Ammon's horn (tissue), 1 donor: ENCODE data around the gene KIF18B.
"Not testable (repeated sequence)": the region's sequence is repeated elsewhere in the genome, so short reads cannot be mapped to it uniquely, and the experiment has no call there.

Source experiments
- DNase-seq: peaks from one replicate; pipeline ENCODE4 v3.0.0-alpha.2; 2016; ENCODE audit warnings: low spot score

KIF18B gene

GRCh38 chr17:44969144-44969780 lies 21.7 kb upstream of the KIF18B start:
- DNase-seq, result no peak

GRCh38 chr17:44968225-44969143 lies 20.9 kb upstream of the KIF18B start, which contains the start of gene C1QL1:
C1QL1 (minus strand) TSS chr17:44968303; CDS start chr17:44968048, 255 bp downstream.
- DNase-seq, result peak; percentile 88

GRCh38 chr17:44967907-44968224 lies 20.3 kb upstream of the KIF18B start:
- DNase-seq, result no peak

- DNase-seq, result no peak
Observed at GRCh38 chr17:44967026-44967906, 19.7 kb upstream of the KIF18B start.

GRCh38 chr17:44966348-44967025 lies 18.9 kb upstream of the KIF18B start:
- DNase-seq, result no peak

GRCh38 chr17:44965481-44966234 lies 18.1 kb upstream of the KIF18B start:
- DNase-seq, result no peak

DNA sequence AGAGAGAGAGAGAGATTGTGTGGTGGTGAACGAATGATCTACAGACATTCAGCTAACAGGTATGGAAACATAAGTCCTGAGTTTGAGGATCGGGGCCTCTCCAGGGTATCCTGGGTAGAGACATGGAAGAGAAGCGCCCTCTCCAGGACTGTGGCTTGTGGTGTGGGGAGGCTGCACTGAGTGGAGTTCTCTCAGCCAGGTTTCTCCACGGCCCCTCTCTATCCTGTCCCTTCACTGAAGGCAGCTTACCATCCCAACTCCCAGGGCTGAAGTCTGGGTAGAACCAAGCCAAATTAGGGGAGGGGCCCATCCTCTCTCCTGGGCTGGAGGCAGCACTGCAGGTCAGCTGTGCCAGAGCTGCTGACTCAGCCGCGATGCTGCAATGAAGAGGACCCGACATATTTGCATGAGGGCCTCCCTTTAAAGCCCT lies 14.4 kb upstream of the KIF18B start:
- no peak for DNase-seq

- DNase-seq, result no peak
Observed at GRCh38 chr17:44960691-44961090, 13.1 kb upstream of the KIF18B start.

- DNase-seq, result no peak
Observed at GRCh38 chr17:44959821-44960531, 12.4 kb upstream of the KIF18B start.

DNA sequence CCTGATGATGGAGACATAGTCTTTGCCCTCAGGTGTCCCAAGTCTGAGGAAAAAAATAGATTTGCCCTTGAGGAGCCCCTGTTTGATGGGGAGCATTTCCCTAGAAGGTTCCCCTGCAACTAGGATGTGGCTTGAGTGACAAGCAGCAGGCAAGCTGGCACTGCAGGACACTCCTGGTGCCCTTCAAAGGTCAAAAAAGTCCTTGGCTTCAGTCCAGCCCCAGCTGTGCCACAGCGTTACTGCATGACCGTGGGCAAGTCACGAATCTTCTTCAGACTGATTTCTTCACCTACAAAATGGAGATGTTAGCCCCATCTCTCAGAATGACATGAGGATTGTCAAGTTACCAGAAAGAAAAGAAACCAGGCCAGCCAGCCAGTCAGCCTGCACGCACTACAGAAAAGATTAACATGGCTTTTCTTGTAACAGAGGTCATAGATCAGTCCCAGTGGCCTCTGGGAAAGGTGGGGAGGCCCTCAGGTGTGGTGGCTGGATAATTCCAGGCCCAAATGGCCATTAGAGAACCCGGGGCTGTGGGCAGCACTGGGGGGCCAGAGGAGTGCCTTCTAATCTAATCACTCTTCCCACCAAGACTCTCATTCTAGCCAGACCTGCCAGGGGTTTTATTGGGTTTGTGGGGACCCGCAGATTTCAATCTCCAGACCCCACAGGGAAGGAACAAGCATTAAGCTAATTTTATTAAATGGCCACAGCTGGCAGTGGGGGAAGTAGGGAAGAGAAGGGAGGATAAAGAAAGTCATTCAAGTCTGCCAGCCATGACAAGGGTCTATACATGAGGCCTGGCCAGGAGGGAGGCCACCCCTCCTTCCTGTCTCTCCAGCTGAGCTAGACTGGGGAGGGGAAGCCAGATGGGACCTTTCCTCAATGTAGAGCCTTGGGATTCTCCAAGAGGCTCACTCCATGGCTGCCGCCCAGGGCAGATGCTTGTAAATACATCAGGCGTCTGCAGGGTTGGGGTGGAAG lies 9.7 kb upstream of the KIF18B start:
- peak; percentile 56 for DNase-seq

DNA sequence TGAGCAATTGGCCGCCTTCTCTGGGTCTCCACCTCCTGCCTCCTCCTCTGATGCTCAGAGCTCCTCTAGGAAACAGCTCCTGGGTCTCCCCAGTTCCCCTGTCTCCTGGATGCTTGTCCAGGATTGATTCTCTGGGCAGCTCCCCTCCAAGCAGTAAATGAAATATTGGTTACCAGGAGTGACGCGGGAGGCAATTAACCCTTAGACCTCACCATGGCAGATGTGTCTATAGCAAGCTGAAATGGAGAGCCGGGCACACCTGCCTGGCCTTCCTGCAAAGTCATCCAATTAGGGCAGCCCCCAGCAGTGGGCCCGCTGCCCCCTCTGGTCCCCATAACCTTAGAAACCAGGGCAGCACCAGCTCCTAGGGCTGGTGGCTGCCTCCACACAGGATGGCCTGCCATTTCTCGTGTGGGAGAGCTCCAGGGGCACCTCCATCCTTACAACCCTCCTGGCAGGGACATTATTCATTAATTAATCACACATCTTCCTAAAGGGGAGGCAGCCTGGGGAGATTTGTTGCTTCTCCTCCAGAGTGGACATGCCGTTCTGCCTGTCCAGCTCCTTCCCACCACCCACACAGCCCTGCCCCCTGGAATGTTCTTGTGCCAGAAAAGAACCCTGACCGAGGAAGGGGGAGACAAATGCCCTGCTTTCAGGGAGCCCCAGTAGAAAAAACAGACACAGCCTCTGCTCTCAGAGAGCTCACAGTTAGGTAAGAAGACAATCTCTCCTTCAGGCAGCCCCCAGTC lies 8.3 kb upstream of the KIF18B start:
- DNase-seq, result no peak

GRCh38 chr17:44952946-44953475 lies 5.4 kb upstream of the KIF18B start:
- DNase-seq, result no peak

- DNase-seq, result no peak
Observed at GRCh38 chr17:44948315-44948795, 782 bp upstream of the KIF18B start.

DNA sequence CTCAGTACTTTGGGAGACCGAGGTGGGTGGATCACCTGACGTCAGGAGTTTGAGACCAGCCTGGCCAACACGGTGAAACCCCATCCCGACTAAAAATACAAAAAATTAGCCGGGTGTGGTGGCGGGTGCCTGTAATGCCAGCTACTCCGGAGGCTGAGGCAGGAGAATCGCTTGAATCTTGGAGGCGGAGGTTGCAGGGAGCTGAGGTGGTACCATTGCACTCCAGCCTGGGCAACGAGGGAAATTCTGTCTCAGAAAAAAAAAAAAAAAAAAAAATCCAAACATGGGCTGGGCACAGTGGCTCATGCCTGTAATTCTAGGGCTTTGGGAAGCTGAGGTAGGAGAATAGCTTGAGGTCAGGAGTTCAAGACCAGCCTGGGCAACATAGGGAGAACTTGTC lies 1.9 kb downstream of the KIF18B start:
- DNase-seq, result not testable (repeated sequence)

- DNase-seq, result no peak
Observed at GRCh38 chr17:44942456-44942855, 5.1 kb downstream of the KIF18B start.

DNA sequence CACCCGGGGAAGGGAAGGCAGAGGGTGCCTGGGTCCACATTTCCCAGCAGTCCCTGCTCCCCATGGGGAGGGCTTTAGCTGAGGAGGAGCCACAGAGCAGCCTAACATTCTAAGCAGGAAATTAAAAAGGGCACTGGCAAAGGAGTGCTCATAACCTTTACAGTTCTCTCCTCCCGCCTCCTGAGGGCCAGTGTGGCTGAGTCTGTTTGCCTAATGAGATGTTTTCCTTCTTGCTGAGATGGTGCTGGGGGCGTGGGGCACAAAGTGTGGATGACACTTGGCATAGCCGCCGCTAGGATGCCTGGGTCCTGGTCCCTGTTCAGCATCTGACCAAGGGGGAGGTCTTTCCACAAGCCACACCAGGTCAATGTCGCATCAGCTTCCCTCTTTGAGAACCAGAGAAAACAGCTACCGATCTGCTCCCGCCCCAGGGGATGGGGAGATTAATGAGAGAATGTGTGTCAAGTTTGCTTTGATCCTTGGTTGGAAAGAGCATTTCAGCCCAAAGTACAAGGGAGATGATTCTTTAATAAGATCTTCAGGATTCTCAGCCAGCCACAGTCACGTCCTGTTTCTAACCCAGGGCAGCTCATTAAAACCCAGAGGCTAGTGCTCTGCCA lies 5.8 kb downstream of the KIF18B start:
- no peak for DNase-seq

DNA sequence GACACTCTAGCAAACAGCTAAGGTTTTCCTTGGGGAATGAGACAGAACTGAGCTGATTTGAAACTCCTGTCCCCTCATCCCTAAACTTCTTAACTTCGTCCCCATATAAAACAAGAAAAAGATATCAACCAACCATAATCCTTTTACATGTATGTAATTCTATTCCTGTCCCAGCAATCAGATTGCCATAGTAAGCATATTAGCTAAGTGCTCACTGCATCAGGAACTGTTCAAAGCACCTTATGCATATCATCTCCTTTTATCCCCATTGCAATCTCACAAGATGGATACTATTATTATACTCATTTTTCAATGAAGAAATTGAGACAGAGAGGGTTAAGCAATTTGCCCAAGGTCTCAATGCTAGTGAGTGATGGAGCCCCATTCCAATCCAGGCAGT lies 6.8 kb downstream of the KIF18B start:
- no peak for DNase-seq

DNA sequence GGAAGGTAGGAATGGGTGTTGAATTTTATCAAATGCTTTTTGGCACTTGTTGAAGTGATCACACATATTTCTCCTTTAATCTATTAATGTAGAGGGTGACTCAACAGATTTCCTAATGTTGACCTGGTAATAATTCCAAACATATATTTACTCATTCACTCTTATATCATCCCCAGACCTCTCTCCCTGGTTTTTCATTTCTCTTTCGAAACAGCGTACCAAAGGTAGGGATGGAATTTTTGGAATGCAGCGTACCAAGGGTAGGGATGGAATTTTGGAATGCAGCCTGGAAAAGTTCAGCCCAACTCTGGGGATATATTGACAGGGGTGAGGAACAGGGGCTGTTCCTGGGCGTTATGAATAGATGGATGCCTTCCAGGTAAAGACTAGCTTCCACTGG lies 7.3 kb downstream of the KIF18B start:
- no peak for DNase-seq
